ENCODE data around the gene CDH23. TPM values are rescaled to one million over a fixed set of nuclear protein-coding genes. Genes with fewer than 3 reads are reported as not detected.

Gene CDH23
- polyA plus RNA-seq, 1 experiment, result 0.01 TPM

GRCh38 chr10:71502190-71502589, 105.5 kb downstream of the CDH23 start:
- Histone ChIP-seq H3K27ac (ENCODE audit: low read depth, low read length) (no peak overlapping the region), H3K4me3 (ENCODE audit: low read depth, low read length) (no peak overlapping the region), H3K27me3 (ENCODE audit: control insufficient read depth, insufficient read depth, low read length) (peaks cover 14% of the 10 kb centered on the region), H3K9me3 (ENCODE audit: control insufficient read depth, insufficient read depth, low read length) (no peaks in the 10 kb centered on the region; the same call in 1 of the 2 replicates)
- ChIA-PET POLR2A (no interaction called here), CTCF (no interaction called here)
- TF ChIP-seq CTCF (IDR thresholded peaks at IDR 0.05; ENCODE audit: low read depth, low read length), result no peak
- no peak for DNase-seq (ENCODE audit: low read depth, low spot score)

GRCh38 chr10:71502851-71503250, 106.1 kb downstream of the CDH23 start:
- Histone ChIP-seq H3K9me3 (ENCODE audit: control insufficient read depth, insufficient read depth, low read length) (no peaks in the 10 kb centered on the region; the same call in 1 of the 2 replicates), H3K27me3 (ENCODE audit: control insufficient read depth, insufficient read depth, low read length) (peaks cover 14% of the 10 kb centered on the region), H3K27ac (ENCODE audit: low read depth, low read length) (no peak overlapping the region), H3K4me3 (ENCODE audit: low read depth, low read length) (no peak overlapping the region)
- ChIA-PET CTCF (no interaction called here), POLR2A (no interaction called here)
- no peak for DNase-seq (ENCODE audit: low read depth, low spot score)
- no peak for TF ChIP-seq CTCF (IDR thresholded peaks at IDR 0.05; ENCODE audit: low read depth, low read length)

GRCh38 chr10:71504168-71504567, 107.4 kb downstream of the CDH23 start:
- ChIA-PET CTCF (no interaction called here), POLR2A (no interaction called here)
- no peak overlapping the region for H3K27ac ChIP-seq (ENCODE audit: low read depth, low read length)
- peaks cover 14% of the 10 kb centered on the region for H3K27me3 ChIP-seq (ENCODE audit: control insufficient read depth, insufficient read depth, low read length)
- no peak overlapping the region for H3K4me3 ChIP-seq (ENCODE audit: low read depth, low read length)
- H3K9me3 ChIP-seq (ENCODE audit: control insufficient read depth, insufficient read depth, low read length), result no peaks in the 10 kb centered on the region; the same call in 1 of the 2 replicates
- no peak for DNase-seq (ENCODE audit: low read depth, low spot score)
- no peak for TF ChIP-seq CTCF (IDR thresholded peaks at IDR 0.05; ENCODE audit: low read depth, low read length)

- Histone ChIP-seq H3K9me3 (ENCODE audit: control insufficient read depth, insufficient read depth, low read length) (no peaks in the 10 kb centered on the region; the same call in 1 of the 2 replicates), H3K27me3 (ENCODE audit: control insufficient read depth, insufficient read depth, low read length) (peaks cover 14% of the 10 kb centered on the region), H3K27ac (ENCODE audit: low read depth, low read length) (no peak overlapping the region), H3K4me3 (ENCODE audit: low read depth, low read length) (no peak overlapping the region)
- DNase-seq (ENCODE audit: low read depth, low spot score), result no peak
- POLR2A ChIA-PET, result no interaction called here
- TF ChIP-seq CTCF (IDR thresholded peaks at IDR 0.05; ENCODE audit: low read depth, low read length), result no peak
- CTCF ChIA-PET, result no interaction called here
These were observed 107.8 kb downstream of the CDH23 start for GRCh38 chr10:71504570-71504969.

- no peak overlapping the region for H3K27ac ChIP-seq (ENCODE audit: low read depth, low read length)
- H3K9me3 ChIP-seq (ENCODE audit: control insufficient read depth, insufficient read depth, low read length), result no peaks in the 10 kb centered on the region; the same call in 1 of the 2 replicates
- CTCF ChIA-PET, result no interaction called here
- no peak overlapping the region for H3K4me3 ChIP-seq (ENCODE audit: low read depth, low read length)
- TF ChIP-seq CTCF (IDR thresholded peaks at IDR 0.05; ENCODE audit: low read depth, low read length), result no peak
- peaks cover 13% of the 10 kb centered on the region for H3K27me3 ChIP-seq (ENCODE audit: control insufficient read depth, insufficient read depth, low read length)
- POLR2A ChIA-PET, result no interaction called here
- no peak for DNase-seq (ENCODE audit: low read depth, low spot score)
These were observed 109.1 kb downstream of the CDH23 start for GRCh38 chr10:71505862-71506261.
